ENCODE data around the gene ICAM3.

DNA sequence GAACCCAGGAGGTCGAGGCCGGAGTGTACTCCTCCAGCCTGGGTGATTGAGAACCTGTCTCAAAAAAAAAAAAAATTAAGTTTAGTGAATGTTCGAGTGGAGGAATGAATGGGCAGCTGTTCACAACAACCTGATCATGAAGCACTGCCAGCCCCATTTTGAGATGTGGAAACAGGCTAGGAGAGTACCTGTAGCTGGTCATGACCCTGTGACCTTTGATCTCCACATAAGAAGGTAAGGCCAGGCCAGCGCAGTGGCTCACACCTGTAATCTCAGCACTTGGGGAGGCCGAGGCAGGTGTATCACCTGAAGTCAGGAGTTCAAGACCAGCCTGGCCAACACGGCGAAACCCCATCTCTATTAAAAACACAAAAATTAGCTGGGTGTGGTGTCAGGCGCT, 13.7 kb downstream of the ICAM3 start:
- no peak for TF ChIP-seq EZH2 (IDR thresholded peaks at IDR 0.05; ENCODE audit: borderline replicate concordance, low read depth, low read length, severe bottlenecking)
- TF ChIP-seq, protein P1, sequence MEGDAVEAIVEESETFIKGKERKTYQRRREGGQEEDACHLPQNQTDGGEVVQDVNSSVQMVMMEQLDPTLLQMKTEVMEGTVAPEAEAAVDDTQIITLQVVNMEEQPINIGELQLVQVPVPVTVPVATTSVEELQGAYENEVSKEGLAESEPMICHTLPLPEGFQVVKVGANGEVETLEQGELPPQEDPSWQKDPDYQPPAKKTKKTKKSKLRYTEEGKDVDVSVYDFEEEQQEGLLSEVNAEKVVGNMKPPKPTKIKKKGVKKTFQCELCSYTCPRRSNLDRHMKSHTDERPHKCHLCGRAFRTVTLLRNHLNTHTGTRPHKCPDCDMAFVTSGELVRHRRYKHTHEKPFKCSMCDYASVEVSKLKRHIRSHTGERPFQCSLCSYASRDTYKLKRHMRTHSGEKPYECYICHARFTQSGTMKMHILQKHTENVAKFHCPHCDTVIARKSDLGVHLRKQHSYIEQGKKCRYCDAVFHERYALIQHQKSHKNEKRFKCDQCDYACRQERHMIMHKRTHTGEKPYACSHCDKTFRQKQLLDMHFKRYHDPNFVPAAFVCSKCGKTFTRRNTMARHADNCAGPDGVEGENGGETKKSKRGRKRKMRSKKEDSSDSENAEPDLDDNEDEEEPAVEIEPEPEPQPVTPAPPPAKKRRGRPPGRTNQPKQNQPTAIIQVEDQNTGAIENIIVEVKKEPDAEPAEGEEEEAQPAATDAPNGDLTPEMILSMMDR (IDR thresholded peaks at IDR 0.05; ENCODE audit: borderline replicate concordance, extremely low read depth, low read length, poor library complexity, severe bottlenecking) = no peak

Data from DND-41 (cell line).